ENCODE measurements around the gene SYCP2. TPM values are rescaled to one million over a fixed set of nuclear protein-coding genes. Genes with fewer than 3 reads are reported as not detected.
A peak's percentile ranks its signal among the peaks of the same experiment; 100 is the strongest.

SYCP2 gene
- total RNA-seq, 1 donor = 3.0 TPM

GRCh38 chr20:59933849-59934585, 580 bp upstream of the SYCP2 start:
- TF ChIP-seq, protein P1, sequence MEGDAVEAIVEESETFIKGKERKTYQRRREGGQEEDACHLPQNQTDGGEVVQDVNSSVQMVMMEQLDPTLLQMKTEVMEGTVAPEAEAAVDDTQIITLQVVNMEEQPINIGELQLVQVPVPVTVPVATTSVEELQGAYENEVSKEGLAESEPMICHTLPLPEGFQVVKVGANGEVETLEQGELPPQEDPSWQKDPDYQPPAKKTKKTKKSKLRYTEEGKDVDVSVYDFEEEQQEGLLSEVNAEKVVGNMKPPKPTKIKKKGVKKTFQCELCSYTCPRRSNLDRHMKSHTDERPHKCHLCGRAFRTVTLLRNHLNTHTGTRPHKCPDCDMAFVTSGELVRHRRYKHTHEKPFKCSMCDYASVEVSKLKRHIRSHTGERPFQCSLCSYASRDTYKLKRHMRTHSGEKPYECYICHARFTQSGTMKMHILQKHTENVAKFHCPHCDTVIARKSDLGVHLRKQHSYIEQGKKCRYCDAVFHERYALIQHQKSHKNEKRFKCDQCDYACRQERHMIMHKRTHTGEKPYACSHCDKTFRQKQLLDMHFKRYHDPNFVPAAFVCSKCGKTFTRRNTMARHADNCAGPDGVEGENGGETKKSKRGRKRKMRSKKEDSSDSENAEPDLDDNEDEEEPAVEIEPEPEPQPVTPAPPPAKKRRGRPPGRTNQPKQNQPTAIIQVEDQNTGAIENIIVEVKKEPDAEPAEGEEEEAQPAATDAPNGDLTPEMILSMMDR (IDR thresholded peaks at IDR 0.05; ENCODE audit: insufficient read depth, low read depth, low read length) = peak; percentile 93
- peak overlapping the region; percentile 71 for H3K4me3 ChIP-seq (ENCODE audit: low read depth, low read length)
- DNase-seq (ENCODE audit: low read depth) = peak; percentile 69

DNA sequence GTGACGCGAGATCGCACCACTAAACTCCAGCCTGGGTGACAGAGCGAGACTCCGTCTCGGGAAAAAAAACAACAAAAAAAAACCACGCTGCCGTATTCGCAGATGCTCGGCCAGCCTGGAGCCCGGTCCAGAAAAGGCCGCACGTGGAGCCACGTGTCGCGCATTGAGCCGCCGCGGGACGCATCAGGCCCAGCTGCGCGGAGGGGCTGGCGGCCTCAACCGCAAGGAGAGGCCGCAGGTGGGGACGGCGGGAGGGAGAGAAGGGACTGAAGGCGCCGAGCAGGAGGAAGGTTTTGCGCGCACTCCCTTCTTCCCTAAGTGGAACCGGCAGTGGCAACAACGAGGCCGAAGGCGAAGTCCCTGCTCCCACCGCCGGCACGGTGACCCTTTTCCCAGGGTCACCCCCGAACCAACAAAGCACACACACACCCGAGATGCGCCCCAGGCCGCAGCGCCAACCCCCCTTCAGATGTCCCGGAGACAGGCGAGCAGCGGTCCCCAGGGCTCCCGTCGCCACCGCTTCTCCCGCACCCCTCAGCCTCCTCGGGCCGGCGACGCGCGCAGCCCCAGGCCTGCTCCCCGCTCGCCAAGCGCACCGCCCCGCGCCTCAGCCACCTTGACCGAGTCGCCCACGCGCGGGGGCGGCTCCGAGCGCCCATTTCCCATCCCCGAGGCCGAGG, 681 bp downstream of the SYCP2 start:
- no peak overlapping the region for H3K4me3 ChIP-seq (ENCODE audit: low read depth, low read length)
- TF ChIP-seq, protein P1 (IDR thresholded peaks at IDR 0.05; ENCODE audit: insufficient read depth, low read depth, low read length) = no peak
- DNase-seq (ENCODE audit: low read depth) = no peak

DNA sequence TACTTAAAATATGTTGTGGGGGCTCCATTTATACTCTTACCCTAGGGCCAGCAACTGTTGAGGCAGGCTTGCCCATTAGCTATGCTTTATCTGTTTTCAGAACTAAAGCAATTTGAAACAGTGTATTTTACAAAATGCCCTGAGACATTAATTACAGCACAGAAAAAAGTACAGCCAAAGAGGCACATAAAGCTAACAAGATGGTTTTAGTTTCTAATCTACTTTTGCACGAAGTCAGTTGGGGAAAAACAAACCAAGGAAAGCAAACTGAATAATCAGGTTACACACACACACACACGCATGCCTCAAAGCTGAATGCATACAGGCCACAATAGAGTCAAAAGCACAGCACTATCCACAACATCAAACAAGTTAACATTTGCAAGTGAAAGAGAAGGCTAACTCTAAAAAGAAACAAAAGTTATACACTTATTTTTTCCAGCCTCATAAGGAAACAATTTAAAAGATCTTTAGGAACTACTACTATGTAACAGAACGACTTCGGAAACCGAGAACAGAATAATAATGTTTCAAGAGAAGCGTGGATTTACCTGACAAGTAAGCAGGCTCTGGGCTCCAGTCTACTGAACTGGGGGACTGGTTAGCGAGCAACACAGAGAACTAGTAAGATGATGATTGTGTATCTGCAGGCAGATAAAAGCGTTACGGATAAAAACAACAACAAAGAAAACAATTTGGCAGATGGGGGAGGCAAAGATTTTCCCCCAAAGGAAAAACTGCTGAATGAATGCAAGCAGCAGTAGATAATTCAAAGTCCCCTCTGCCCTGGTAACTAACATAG, 1.7 kb downstream of the SYCP2 start:
- no peak overlapping the region for H3K4me3 ChIP-seq (ENCODE audit: low read depth, low read length)
- DNase-seq (ENCODE audit: low read depth) = no peak
- TF ChIP-seq, protein P1 (IDR thresholded peaks at IDR 0.05; ENCODE audit: insufficient read depth, low read depth, low read length) = no peak

DNA sequence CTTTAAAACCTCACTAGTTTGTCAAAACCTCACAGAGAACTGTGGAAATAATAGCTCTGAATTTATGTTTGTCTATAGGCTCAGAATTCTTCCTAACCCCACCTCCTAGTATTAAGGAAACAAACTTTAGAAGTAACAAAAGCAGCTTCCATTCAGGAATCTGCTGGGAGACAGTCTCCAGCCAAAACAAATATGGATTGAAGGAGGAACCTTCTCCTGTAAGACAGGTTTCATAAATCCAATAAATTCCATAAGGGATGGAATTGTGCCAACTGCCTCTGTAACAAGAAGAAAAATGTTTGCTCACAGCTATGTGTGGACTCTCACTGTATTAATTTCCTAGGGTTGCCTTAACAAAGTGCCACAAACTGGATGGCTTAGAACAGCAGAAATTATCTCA, 7.5 kb downstream of the SYCP2 start:
- no peak for DNase-seq (ENCODE audit: low read depth)
- H3K4me3 ChIP-seq (ENCODE audit: low read depth, low read length) = no peak overlapping the region
- TF ChIP-seq, protein P1 (IDR thresholded peaks at IDR 0.05; ENCODE audit: insufficient read depth, low read depth, low read length) = no peak

GRCh38 chr20:59925359-59925758, 8.1 kb downstream of the SYCP2 start:
- DNase-seq (ENCODE audit: low read depth) = no peak
- no peak overlapping the region for H3K4me3 ChIP-seq (ENCODE audit: low read depth, low read length)
- TF ChIP-seq, protein P1 (IDR thresholded peaks at IDR 0.05; ENCODE audit: insufficient read depth, low read depth, low read length) = no peak

DNA sequence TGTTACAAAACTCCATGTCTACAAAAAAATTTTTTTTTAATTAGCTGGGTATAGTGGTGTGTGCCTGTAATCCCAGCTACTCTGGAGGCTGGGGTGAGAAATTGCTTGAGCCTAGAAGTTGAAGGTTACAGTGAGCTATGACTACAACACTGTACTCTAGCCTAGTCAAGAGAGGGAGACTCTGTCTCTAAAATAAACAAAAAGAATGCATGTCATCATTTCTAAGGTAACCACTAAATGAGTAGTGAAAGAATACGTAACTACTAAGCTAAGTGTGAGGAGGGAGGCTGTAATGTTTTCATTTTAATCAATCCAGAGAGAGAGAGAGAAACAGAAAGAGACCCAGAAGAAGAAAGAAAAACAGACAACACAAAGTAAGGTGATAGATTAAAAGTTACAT, 9.9 kb downstream of the SYCP2 start:
- no peak overlapping the region for H3K4me3 ChIP-seq (ENCODE audit: low read depth, low read length)

More for the DNA sequence above, 9.9 kb downstream of the SYCP2 start:
- TF ChIP-seq, protein P1 (IDR thresholded peaks at IDR 0.05; ENCODE audit: insufficient read depth, low read depth, low read length) = no peak
- DNase-seq (ENCODE audit: low read depth) = no peak
